ENCODE results near the gene BPIFB3. TPM values are rescaled to one million over a fixed set of nuclear protein-coding genes. Genes with fewer than 3 reads are reported as not detected.

The BPIFB3 gene
- total RNA-seq, 2 experiments from 2014 or later, result not detected

GRCh38 chr20:33014336-33015113 lies 39.2 kb upstream of the BPIFB3 start:
- no peak for TF ChIP-seq CTCF (IDR thresholded peaks at IDR 0.05)
- Mint-ChIP-seq H3K27me3 (no peaks in the 10 kb centered on the region), H3K4me3 (no peak overlapping the region), H3K9me3 (no peaks in the 10 kb centered on the region), H3K27ac (no peak overlapping the region), H3K4me1 (ENCODE audit: low read depth) (peaks cover 14% of the 10 kb centered on the region), H3K36me3 (ENCODE audit: low read depth) (no peaks in the 10 kb centered on the region)
- ChIA-PET POLR2A (no interaction called here), CTCF (no interaction called here)
- DNase-seq (no peak), ATAC-seq (ENCODE audit: poor library complexity) (no peak)
- intact Hi-C loops (cut with DNase I, micrococcal nuclease), result no loop called here
- H3K4me1 ChIP-seq (ENCODE audit: insufficient read depth, low read length), result peaks cover 6% of the 10 kb centered on the region
- peaks cover 0 to under 1% of the 10 kb centered on the region in 2 experiments for H3K9me3 ChIP-seq (ENCODE audit: control insufficient read depth in 1 of 2, insufficient read depth in 1 of 2, low read length in 2 of 2)
- no peaks in the 10 kb centered on the region for H3K27me3 ChIP-seq (ENCODE audit: control insufficient read depth in 1 of 2, insufficient read depth in 2 of 2, low read length in 2 of 2)
- no peak overlapping the region for H3K27ac ChIP-seq (ENCODE audit: low read depth in 1 of 2, low read length in 2 of 2)
- H3K4me3 ChIP-seq (ENCODE audit: low read length), result no peak overlapping the region
- H3K36me3 ChIP-seq (ENCODE audit: insufficient read depth, low read length), result no peaks in the 10 kb centered on the region

GRCh38 chr20:33015114-33015484 lies 38.6 kb upstream of the BPIFB3 start:
- Histone ChIP-seq H3K4me1 (ENCODE audit: insufficient read depth, low read length) (peaks cover 6% of the 10 kb centered on the region), H3K9me3 (ENCODE audit: control insufficient read depth in 1 of 2, insufficient read depth in 1 of 2, low read length in 2 of 2) (peaks cover 0 to 6% of the 10 kb centered on the region in 2 experiments), H3K27me3 (ENCODE audit: control insufficient read depth in 1 of 2, insufficient read depth in 2 of 2, low read length in 2 of 2) (no peaks in the 10 kb centered on the region), H3K36me3 (ENCODE audit: insufficient read depth, low read length) (no peaks in the 10 kb centered on the region), H3K27ac (ENCODE audit: low read depth in 1 of 2, low read length in 2 of 2) (no peak overlapping the region), H3K4me3 (ENCODE audit: low read length) (no peak overlapping the region)
- intact Hi-C loops (cut with DNase I, micrococcal nuclease), result no loop called here
- Mint-ChIP-seq H3K9me3 (no peaks in the 10 kb centered on the region), H3K4me1 (ENCODE audit: low read depth) (peaks cover 14% of the 10 kb centered on the region), H3K27ac (no peak overlapping the region), H3K4me3 (no peak overlapping the region), H3K36me3 (ENCODE audit: low read depth) (no peaks in the 10 kb centered on the region), H3K27me3 (no peaks in the 10 kb centered on the region)
- no peak for TF ChIP-seq CTCF (IDR thresholded peaks at IDR 0.05)
- POLR2A ChIA-PET, result no interaction called here
- DNase-seq (no peak), ATAC-seq (ENCODE audit: poor library complexity) (no peak)
- CTCF ChIA-PET, result no interaction called here

- Mint-ChIP-seq H3K36me3 (ENCODE audit: low read depth) (no peaks in the 10 kb centered on the region), H3K27ac (no peak overlapping the region)
- intact Hi-C loops (cut with DNase I, micrococcal nuclease), result no loop called here
Observed at GRCh38 chr20:33015700-33016580, 37.8 kb upstream of the BPIFB3 start.

More at GRCh38 chr20:33015700-33016580, 37.8 kb upstream of the BPIFB3 start:
- no peak for TF ChIP-seq CTCF (IDR thresholded peaks at IDR 0.05)
- no peak overlapping the region for H3K4me3 Mint-ChIP-seq
- H3K9me3 ChIP-seq (ENCODE audit: control insufficient read depth in 1 of 2, insufficient read depth in 1 of 2, low read length in 2 of 2), result peaks cover 0 to 10% of the 10 kb centered on the region in 2 experiments
- H3K27me3 Mint-ChIP-seq, result no peaks in the 10 kb centered on the region
- H3K9me3 Mint-ChIP-seq, result no peaks in the 10 kb centered on the region
- ATAC-seq (ENCODE audit: poor library complexity) (no peak), DNase-seq (no peak)
- H3K36me3 ChIP-seq (ENCODE audit: insufficient read depth, low read length), result no peaks in the 10 kb centered on the region
- ChIA-PET POLR2A (no interaction called here), CTCF (no interaction called here)
- no peak overlapping the region for H3K27ac ChIP-seq (ENCODE audit: low read depth in 1 of 2, low read length in 2 of 2)
- H3K4me1 Mint-ChIP-seq (ENCODE audit: low read depth), result peaks cover 14% of the 10 kb centered on the region
- H3K4me3 ChIP-seq (ENCODE audit: low read length), result no peak overlapping the region
- H3K4me1 ChIP-seq (ENCODE audit: insufficient read depth, low read length), result peaks cover 6% of the 10 kb centered on the region
- H3K27me3 ChIP-seq (ENCODE audit: control insufficient read depth in 1 of 2, insufficient read depth in 2 of 2, low read length in 2 of 2), result no peaks in the 10 kb centered on the region

All from CD4-positive, alpha-beta T cell (primary cell).